Medulla oblongata (tissue), 1 donor: ENCODE data around the gene HSPH1.
"Not testable (repeated sequence)": the region's sequence is repeated elsewhere in the genome, so short reads cannot be mapped to it uniquely, and the experiment has no call there.

Experiments used
- DNase-seq: peaks from one replicate; pipeline ENCODE4 v3.0.0-alpha.2; 2015; ENCODE audit errors: extremely low spot score

The HSPH1 gene

DNA sequence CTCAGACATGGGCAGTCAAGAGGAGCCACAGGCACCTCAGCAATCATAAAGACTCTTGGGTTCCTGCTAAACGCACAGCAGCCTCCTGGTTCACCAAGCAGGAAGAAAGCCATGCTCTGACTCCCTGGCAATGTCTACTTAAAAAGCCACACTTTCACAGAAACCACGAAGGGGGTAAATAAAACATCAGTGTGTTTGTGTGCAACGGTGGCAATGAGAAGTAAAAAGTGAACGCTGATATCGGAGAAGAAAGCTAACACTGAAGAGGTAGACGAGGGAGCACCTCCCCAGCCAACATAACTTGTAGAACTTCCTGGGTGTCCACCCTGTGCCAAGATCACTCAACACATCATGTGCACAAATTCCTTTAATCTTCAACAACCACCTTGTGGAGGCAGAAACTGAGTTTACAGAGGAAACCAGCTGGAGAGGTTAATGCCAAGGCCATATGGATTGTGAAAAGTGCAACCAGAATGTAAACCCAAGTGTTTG, 30.2 kb downstream of the HSPH1 start:
- no peak for DNase-seq

DNA sequence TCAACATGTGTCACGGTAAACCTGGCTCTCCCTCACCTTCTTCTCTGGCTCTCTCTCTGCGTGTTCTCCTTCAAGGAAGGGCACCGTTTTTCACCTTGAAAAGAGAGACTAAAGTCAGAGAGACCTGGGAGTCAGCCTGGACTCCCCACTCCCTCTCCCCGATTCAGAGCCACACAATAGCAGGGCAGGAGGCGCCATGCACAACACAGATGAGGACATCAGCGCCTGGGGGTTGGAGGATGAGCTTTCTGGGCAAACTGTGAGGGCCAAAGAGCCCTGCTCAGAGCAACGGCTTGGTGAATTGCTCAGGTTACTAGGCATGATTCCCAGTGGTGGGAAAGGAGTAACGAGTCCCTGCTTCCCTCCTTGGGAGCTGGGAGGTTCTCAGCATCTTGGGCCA, 32.3 kb downstream of the HSPH1 start:
- no peak for DNase-seq

DNA sequence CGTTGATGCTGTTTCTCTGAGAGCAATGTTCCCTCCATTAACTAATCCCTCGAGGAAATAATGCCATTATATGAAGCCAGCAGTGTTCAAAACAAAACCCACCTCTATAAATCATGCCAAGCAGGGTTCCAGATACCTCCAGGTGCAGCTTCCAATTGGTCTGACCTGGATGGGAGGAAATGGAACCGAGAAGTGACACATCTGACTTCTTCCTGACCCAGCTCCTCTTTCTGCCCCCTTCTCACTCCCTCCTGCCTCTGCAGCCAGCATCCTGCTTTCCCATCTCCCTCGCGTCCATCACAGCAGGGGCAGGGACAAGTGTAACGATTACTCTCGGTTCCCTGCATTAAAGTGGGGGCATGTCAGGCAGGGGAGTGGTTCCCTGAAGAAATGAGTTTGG, 37.5 kb downstream of the HSPH1 start:
- DNase-seq, result no peak

DNA sequence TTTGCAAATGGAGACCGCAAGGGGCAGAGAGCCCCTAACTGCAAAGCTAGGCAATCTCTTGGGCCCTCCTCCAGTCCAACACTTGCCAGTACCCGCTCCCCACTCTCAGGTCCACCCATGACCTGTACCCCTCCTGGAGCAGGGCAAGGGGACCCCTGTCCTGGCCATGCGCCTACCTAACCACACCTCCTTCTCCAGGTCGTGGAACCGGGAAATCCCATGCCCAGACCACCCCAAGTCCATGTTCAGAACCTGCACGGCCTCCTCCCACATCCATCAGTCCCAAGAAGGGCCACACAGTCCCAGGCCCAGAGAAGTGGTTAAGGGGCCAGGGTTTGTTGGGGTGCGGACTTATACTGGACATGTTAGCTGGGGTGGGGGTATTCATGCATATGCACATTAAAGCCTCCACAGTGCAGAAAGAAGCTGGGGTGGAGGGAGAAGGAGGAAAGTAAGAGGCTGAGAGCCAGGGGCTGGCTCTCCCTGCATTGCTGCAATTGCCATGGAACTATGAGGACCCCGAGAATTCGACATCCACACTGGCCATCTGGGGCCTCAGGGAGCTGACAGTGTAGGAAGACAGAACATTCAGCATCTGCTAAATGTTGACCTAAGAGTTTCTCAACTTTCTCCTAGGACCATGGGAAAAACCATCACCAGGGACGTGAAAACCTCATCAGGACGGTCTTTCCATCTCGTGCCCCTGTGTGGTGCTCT, 39.0 kb downstream of the HSPH1 start:
- DNase-seq, result no peak

DNA sequence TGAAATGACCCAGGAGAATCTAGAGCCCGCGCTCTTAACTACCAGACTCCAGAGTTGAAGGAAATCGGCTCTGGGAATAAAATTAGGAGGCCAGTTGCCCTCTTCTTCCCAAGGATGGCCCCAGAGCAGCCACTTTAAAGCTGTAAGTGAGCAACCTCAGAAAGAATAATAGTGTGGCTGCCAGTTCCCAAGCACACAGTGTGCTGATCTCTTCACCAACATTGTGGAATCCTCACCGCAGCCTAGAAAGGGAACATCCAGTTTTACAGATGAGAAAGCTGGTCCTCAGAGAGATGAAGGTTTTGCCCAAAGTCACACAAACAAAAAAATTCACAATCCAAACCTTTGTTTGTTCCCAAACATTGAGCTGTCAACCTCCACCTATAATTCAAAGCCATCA, 39.6 kb downstream of the HSPH1 start:
- DNase-seq, result no peak

DNA sequence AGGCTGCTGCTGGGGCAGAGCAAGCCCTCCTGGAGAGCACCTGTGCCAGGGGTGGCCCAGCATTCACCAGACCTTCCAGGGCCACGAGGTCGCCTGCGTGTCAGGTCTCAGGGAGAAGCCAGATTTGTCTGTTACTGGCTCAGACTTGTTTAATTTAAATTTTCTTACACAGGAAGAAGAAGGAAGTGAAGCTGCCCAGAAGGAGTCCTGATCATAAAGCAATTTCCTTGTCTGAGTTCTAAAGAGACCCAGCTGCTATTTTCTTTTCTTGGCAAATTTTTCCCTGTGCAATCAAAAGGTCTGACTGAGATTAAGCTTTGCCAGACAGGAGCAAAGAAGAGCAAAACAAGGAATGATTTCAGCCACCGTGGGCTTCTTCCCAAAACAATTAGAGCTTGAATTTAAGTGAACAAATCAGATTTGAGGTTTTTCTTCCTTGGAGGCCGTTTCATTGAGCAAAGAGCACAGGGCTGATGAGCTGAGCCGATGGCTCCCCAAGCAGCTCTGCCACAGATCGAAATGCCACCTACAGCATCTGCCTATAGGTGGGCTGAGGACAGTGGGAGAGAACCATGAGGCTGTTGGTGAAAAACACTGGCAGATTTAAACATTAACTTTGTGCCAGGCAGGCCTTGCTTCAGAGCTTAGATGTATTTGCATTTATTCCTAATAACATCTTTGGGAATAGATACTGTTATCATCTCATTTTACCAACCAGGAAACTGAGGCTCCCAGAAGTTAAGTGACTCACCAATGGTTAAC, 40.1 kb downstream of the HSPH1 start:
- no peak for DNase-seq

DNA sequence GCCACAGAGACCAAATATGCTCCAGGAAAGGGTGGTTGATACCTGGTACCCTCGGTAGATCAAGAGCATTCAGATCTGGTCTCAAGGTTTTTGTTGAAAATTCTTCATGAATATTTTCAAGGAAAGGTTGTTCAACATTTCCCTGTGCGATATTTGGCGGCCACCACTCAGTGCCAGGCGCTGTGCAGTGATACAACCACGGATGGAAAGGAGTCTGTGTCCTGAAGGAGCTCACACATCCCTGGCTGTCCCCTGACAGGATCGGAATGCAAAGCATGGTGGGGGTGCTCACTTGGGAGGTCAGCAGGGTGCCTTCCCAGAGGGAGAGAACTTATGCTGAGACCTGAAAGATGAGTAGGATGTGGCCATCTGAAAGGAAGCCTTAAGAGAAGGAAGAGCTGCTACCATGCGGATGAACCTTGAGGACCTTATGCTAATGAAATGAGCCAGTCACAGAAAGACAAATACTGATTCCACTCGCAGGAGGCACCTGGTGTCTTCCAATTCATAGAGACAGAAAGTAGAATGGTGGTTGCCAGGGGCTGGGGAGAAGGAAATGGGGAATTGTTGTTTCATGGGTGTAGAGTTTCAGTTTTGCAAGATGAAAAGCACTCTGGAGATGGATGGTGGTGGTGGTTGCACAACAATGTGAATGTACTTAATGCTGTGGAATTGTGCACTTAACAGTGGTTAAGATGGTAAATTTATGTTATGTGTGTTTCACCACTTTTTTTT, 41.6 kb downstream of the HSPH1 start:
- DNase-seq, result no peak

DNA sequence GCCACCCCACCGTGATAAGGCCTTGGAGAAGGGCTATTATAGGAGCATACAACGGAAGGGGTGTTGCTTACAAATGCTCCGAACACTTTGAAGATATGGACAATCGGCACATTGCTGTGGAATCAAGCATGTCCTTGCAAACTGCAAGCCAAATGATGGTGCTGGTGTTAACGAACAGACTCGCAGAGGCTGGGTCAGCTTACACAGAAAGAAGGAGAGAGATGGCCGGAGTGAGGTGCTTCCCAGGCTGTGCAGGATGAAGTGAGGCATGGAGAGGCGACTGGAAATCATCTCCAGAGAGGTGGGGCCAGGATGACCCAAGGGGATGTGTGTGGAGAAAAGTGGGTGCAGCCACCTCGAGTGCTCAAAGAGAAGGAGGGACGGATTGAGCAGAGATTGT, 42.2 kb downstream of the HSPH1 start:
- DNase-seq, result no peak

DNA sequence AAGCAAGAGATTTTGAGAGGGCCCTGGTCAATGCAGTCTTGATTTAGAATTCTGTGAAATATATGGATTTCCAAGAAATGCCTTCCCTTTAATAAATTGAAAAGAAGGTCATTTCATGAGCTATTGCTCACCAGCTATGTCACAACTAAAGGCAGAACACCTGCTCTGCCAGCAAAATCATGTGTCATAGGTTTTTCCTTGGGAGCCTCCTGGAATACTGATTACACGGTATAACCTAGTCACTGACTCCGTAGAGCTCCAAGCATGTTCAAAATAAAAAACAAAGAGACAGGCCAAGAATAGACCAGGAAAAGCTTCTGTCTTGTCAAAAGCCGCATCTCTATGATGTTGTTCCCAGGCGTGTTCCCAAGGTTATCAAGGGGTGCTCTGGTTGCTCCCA, 45.5 kb downstream of the HSPH1 start:
- DNase-seq, result no peak

DNA sequence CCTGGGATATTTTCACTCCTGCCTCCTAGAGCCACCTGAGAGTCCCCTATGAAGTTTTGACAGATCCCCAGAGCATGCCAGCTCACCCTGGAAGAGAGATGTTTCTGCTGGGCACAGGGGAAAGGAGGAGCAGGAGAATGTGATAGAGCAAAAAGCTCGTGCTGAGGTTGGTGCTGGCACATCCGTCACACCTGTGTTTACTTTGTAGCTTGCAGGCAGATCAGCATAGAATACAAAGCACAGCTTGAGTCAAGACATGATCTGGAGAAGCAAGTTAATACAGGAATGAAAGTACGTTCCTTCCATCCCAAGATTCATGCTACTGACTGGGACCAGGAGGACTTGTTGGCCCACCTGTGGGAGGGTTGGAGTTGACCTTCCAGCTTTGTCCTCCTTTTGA, 46.1 kb downstream of the HSPH1 start:
- DNase-seq, result no peak

DNA sequence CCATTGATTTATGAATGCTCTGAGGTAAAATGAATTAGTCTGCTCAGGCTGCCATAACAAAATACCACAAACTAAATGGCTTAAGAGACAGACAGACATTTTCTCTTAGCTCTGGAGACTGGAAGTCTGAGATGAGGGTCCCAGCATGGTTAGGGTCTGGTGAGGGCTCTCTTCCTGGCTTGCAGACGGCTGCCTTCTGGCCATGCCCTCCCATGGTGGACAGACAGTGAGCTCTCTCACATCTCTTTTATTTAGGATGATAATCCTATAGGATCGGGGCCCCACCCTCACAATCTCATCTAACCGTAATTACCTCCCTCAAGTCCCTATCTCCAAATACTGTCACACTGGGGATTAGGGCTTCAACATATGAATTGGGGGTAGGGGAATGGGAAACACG, 47.1 kb downstream of the HSPH1 start:
- DNase-seq, result no peak

DNA sequence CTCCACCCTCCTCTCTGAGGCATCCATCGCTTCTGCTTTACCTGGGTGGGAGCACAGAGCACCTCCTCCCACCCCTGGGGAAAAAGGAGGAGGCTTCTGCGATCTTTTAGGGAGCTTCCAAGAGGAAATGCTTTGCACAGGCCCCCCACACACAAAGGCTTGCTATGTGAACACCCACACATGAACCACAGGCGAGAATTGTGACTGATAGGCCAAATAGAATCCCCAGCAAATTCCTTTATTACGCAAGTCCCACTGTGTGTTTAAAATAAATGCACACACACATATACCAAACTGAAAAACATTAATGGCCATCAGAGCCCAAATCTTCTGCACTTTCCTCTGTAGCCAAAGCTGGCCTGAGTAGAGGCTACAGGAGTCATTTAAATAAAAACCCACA, 50.6 kb downstream of the HSPH1 start:
- no peak for DNase-seq

DNA sequence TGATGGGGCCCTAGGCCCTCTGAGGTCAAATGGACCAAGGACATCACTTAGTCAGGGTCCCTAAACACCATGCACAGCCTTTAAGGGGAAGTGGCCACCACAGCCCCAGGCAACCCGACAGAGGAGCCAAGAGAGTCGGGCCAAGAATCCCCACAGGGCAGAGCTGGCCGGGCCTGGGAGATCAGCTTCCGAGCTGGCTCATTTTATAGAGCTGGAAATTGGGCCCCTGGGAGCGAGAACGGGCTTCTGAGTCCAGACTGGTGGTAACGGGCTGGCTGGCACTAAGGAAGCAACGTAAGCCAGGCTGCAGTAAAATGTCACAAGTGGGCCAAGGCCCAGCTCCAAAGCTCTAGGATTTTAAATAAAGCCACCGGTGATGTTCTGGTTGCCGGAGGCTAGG, 51.1 kb downstream of the HSPH1 start:
- DNase-seq, result no peak

DNA sequence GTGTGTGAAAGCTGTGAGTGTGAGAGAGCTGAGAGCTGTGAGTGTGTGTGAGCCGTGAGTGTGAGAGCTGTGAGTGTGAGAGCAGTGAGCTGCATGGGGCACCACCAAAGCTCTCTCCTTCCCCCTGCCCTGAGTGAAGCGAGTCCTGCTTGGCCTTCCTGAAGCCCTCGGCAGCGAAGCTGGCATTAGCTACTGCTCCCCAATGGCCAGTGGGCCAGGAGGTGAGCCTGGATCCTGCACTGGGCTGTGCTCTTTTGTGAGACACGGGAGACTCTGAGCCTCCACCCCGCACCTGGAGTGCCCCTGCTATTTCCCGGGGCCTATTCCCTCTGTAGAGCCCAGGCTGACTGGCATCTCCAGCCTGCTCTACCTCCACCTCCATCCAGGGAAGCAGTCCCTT, 51.5 kb downstream of the HSPH1 start:
- DNase-seq, result no peak

DNA sequence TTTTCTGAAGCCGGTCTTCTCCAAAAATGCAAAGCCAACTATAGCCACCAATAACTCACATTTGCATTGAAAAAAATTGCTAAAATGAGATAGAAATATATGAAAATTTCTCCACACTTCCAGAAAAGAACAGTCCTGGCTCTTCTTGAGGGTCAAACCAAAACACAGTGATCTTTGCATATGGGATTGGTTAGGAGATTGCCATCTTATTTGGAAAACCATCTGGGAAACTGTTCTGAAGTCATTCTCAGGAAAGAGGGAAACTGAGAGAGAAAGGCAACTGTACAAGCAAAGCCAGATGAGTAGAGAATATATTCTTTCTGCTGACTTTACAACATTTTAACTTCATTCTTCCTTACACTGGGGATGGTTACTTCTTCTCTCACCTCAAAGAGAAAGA, 54.6 kb downstream of the HSPH1 start:
- DNase-seq, result no peak

DNA sequence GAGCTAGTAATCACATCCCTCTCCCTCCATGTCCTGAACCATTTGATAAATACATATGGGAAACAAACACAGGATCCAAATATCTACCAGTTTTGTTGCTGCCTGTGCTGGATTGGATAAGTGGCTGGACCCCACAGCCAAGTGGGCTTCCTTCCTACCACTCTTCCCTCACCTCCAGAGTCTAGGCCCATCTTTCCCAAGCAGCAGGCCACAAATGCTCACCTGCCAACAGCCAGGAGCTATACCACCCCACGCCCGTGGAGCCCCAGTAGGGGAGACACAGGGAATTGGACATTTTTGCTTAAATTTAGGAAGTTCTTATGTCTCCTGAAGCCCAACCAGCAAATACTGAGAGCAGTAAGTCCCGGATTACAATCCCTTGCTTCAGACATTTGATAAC, 55.8 kb downstream of the HSPH1 start:
- no peak for DNase-seq

DNA sequence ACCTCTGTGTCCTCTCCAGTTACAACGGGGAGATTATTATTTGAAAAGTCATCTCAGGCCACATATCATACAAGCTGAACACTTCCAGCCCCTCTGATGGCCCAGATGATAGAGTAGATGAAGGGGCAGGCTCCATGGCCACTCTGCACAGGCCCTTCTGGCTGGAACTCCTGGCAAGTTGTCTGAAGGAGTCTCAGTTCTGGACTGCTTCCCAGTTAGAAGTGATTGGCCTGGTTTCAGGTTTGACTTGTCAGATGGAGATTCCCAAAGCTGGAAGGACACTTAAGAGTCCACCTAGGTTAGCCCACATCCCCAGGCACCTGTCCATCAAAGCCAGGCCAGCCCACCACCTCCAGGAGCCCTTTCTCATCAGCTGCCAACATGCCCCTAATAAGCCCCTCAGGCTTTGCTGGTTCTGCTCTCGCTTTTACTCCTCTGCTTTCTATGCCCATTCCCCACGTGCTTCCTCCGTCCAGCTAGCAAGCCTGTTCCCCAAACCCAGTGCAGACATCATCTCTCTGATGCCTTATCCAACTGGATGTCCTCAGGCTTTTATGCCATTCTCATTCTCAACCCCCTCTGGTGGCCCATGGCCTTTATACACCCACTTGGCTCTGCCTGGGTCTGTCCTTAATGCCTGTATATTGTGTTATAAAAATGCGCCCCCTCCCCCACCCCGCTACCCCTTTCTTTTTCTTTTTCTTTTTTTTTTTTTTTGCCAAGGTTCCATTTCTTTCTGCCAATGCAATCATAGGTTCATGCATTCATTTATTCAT, 56.5 kb downstream of the HSPH1 start:
- DNase-seq, result peak; percentile 25

DNA sequence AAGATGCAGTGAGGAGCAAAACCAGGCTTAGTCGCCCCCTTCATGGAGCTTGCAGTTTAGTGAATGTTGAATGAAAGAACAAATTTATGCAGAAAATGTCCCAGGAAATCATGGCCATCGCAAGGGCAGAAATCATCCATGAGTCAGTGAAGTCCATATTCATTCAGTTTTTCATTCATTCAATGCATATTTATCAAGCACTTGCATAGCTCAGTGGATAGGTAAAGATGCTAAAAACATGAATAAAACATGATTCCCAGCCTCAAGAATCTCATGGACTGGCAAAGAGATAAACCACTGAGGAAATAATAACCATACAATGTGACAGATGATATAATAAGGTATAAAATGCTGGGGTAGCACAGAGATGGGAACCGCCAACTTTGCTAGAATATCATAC, 58.8 kb downstream of the HSPH1 start:
- no peak for DNase-seq

DNA sequence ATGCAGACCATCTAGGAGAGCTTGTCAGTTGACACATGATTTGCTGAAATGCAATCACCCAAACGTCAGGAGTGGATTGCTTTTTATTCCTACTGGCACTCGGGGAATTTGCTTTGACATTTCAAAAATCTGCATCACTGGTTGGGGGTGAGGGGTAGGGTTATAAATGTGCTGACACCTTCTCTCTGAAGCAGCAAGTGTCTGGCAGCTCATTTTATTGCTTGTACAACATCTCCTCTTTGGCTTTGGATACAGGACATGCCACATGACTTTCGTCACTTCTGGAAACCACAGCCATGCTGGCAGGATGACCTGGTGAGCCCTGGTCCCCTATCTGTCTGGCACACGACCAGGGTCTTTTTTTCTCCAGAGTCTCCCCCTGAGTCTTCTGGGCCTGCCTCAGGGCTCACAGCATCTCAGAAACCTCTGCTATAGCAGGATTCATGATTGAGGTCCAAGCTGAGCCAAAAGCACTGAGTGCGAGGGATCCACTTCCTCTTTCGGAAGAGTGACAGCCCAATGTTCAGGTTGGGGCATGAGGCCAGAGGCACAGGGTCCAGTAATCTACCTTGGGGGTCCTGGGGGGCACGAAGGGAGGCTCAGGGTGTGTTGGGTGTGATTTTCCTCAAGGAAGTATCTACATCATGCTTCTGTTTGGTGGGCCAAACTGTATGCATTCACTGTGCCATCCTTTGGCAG, 60.1 kb downstream of the HSPH1 start:
- DNase-seq, result no peak

DNA sequence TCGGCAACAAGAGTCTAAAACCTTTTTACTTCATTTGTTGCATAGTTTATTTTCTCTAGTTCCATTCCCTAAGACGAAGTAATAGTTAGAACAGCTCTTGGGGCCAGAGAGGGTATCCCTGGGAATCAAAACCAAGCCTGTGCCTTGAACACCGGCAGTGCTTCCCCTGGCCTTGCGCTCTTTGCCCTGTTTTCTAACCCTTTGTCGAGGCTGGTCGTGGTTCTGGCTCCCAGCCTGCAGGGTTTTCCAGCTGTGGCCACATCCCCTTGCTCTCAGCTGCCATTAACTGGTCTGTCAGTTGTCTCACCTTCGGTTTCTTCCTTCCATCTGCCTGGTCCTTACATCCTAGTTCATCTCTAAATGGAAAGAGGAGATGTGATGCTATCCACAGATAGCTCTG, 61.0 kb downstream of the HSPH1 start:
- DNase-seq, result no peak

DNA sequence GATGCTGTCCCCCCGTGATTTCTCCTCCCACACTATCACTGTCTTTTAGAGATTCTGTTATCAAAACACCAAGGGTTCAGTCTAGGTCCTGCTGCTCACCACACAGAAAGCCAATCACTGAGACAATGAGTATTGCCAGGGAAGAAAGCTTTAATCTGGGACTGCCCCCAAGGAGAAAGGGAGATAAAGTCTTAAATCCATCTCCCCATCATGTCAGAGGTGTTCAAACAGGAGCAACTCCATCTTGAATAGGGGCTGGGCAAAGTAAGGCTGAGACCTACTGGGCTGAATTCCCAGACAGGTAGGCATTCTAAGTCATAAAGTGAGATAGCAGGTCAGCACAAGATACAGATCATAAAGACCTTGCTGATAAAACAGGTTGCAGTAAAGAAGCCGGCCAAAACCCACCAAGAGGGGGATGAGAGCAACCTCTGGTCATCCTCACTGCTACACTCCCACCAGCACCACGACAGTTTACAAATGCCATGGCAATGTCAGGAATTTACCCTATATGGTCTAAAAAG, 63.7 kb downstream of the HSPH1 start:
- DNase-seq, result not testable (repeated sequence)
